Measurements from ENCODE around the gene TYW3.

DNA sequence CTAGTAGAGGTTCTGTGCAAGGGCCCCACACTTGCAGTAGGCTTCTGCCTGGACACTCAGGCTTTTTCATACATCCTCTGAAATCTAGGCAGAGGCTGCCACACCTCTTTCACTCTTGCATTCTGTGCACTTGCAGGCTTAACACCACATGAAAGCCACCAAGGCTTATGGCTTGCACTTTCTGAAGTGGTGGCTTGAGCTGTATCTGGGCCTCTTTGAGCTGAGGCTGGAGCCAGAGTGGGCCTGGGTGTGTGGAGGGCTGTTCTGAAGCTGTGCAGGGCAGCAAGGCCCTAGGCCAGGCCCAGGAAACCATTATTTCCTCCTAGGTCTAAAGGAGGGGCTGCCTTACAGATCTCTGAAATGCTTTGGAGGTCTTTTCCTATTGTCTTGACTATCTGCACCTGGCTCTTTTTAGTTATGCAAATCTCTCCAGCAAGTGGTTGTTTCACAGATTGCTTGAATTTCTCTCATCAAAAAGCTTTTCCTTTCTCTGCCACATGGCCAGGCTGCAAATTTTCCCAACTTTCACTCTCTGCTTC lies 66.2 kb downstream of the TYW3 start:
- no peak for TF ChIP-seq BACH2 (CRISPR knock-in tag; IDR thresholded peaks at IDR 0.05; ENCODE audit: borderline replicate concordance)
- no peak for TF ChIP-seq ZFP30 (CRISPR knock-in tag; IDR thresholded peaks at IDR 0.05)
- no peak for TF ChIP-seq TSHZ2 (CRISPR knock-in tag; IDR thresholded peaks at IDR 0.05)
- TF ChIP-seq, protein P1, sequence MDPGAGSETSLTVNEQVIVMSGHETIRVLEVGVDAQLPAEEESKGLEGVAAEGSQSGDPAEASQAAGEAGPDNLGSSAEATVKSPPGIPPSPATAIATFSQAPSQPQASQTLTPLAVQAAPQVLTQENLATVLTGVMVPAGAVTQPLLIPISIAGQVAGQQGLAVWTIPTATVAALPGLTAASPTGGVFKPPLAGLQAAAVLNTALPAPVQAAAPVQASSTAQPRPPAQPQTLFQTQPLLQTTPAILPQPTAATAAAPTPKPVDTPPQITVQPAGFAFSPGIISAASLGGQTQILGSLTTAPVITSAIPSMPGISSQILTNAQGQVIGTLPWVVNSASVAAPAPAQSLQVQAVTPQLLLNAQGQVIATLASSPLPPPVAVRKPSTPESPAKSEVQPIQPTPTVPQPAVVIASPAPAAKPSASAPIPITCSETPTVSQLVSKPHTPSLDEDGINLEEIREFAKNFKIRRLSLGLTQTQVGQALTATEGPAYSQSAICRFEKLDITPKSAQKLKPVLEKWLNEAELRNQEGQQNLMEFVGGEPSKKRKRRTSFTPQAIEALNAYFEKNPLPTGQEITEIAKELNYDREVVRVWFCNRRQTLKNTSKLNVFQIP (CRISPR knock-in tag; IDR thresholded peaks at IDR 0.05; ENCODE audit: borderline replicate concordance, low read depth): no peak

All from SK-N-SH treated with all-trans-retinoic acid at 6 μM for 48 hours (cell line).